Activated B cell treated with CpG ODN at 0.5 μM for 24 hours (primary cell): Measurements from ENCODE around the gene UHRF1. TPM values are rescaled to one million over a fixed set of nuclear protein-coding genes. Genes with fewer than 3 reads are reported as not detected.
"Not testable (repeated sequence)": the region's sequence is repeated elsewhere in the genome, so short reads cannot be mapped to it uniquely, and the experiment has no call there.

Experiments
- ATAC-seq: fragments of 200-7000 bp; cut with Tn5 transposase; one replicate; pipeline ENCODE4 v1.10.0; 2021; ENCODE audit warnings: low read depth, mild to moderate bottlenecking, moderate library complexity
- CTCF ChIA-PET: fragments of 350-600 bp; sonication (Branson Sonifier 250); formaldehyde crosslinking; loops from one replicate; lab custom pipeline; 2021; ENCODE audit warnings: antibody characterized with exemption; lab: Charles Lee
- POLR2A ChIA-PET: fragments of 350-600 bp; sonication (Branson Sonifier 250); formaldehyde crosslinking; loops from one replicate; lab custom pipeline; 2021; ENCODE audit warnings: antibody characterized with exemption; lab: Charles Lee
- DNase-seq: peaks from one replicate; pipeline ENCODE4 v3.0.0; 2022
- H3K27ac Mint-ChIP-seq: one replicate; pipeline ENCODE4 v1.8.0; 2020; ENCODE audit warnings: mixed read lengths
- H3K27me3 Mint-ChIP-seq: one replicate; pipeline ENCODE4 v1.8.0; 2021; ENCODE audit warnings: mixed read lengths
- H3K36me3 Mint-ChIP-seq: one replicate; pipeline ENCODE4 v1.8.0; 2021; ENCODE audit warnings: low read depth, mixed read lengths
- H3K4me1 Mint-ChIP-seq: one replicate; pipeline ENCODE4 v1.8.0; 2021; ENCODE audit warnings: mixed read lengths
- H3K4me3 Mint-ChIP-seq: one replicate; pipeline ENCODE4 v1.8.0; 2020; ENCODE audit warnings: mild to moderate bottlenecking, mixed read lengths
- H3K9me3 Mint-ChIP-seq: one replicate; pipeline ENCODE4 v1.8.0; 2020; ENCODE audit warnings: mixed read lengths
- intact Hi-C: fragments of 100-400 bp; cut with micrococcal nuclease; formaldehyde crosslinking; loops from one replicate; pipeline ENCODE4 v1.15.1; 2024
- total RNA-seq: library from RNA; stranded (reverse); gene quantifications from 2 replicates; pipeline ENCODE4 v1.2.3, GENCODE V29; 2022
- TF ChIP-seq, protein P1 (sequence below): fragments of 200-600 bp; IDR thresholded peaks from one replicate; pipeline ENCODE4 v1.8.0; 2022; ENCODE audit warnings: antibody characterized with exemption, mild to moderate bottlenecking

The UHRF1 gene
- total RNA-seq, 1 donor from 2014 or later, result 7.8 TPM

DNA sequence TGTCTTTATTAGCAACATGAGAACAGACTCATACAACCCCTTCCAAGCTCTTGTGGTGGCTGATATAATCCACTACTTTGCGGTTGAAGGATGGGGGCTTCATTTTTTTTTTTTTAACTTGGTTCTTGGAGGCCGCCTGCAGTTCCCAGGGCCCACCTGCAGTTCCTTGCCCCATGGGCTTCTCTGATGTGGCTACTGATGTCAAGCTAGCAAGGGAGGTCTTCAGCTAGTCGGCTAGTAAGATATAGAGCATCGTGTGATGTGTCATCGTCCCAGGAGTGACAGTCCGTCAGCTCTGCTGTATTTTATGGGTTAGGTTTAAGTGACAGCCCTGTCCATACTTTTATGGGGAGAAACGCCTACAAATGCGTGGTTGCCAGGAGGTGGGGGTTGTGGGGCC, 26.1 kb downstream of the UHRF1 start:
- POLR2A ChIA-PET, result no interaction called here

DNA sequence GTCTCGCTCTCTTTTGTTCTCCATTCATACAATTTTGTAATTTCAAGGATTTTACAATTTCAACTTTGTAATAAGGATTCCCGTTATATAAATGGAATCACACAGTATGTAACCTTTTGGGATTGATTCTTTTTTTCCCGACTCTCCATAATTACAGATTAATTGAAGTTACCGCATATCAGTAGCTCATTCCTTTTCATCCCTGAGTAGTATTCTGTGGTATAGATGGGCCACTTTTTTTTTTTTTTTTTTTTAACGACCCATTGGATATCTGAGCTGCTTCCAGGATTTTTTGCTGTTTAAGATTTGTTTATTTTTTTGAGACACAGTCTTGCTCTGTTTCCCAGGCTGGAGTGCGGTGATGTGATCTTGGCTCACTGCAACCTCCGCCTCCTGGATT, 27.8 kb downstream of the UHRF1 start:
- H3K27me3 Mint-ChIP-seq, result no peaks in the 10 kb centered on the region
- ATAC-seq (no peak), DNase-seq (no peak)
- peaks cover 10% of the 10 kb centered on the region for H3K4me1 Mint-ChIP-seq
- ChIA-PET POLR2A (no interaction called here), CTCF (no interaction called here)
- TF ChIP-seq, protein P1, sequence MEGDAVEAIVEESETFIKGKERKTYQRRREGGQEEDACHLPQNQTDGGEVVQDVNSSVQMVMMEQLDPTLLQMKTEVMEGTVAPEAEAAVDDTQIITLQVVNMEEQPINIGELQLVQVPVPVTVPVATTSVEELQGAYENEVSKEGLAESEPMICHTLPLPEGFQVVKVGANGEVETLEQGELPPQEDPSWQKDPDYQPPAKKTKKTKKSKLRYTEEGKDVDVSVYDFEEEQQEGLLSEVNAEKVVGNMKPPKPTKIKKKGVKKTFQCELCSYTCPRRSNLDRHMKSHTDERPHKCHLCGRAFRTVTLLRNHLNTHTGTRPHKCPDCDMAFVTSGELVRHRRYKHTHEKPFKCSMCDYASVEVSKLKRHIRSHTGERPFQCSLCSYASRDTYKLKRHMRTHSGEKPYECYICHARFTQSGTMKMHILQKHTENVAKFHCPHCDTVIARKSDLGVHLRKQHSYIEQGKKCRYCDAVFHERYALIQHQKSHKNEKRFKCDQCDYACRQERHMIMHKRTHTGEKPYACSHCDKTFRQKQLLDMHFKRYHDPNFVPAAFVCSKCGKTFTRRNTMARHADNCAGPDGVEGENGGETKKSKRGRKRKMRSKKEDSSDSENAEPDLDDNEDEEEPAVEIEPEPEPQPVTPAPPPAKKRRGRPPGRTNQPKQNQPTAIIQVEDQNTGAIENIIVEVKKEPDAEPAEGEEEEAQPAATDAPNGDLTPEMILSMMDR, result no peak
- H3K9me3 Mint-ChIP-seq, result no peaks in the 10 kb centered on the region
- H3K27ac Mint-ChIP-seq, result no peak overlapping the region
- no peak overlapping the region for H3K4me3 Mint-ChIP-seq
- intact Hi-C loops, result no loop called here
- no peaks in the 10 kb centered on the region for H3K36me3 Mint-ChIP-seq

More for the DNA sequence above, 26.1 kb downstream of the UHRF1 start:
- Mint-ChIP-seq H3K27me3 (no peaks in the 10 kb centered on the region), H3K36me3 (no peaks in the 10 kb centered on the region), H3K4me1 (peaks cover 10% of the 10 kb centered on the region), H3K9me3 (no peaks in the 10 kb centered on the region), H3K27ac (no peak overlapping the region), H3K4me3 (no peak overlapping the region)
- ATAC-seq, result no peak
- TF ChIP-seq, protein P1, result no peak
- intact Hi-C loops, result no loop called here
- DNase-seq, result no peak
- CTCF ChIA-PET, result interaction anchor here (1.2 kb wide), 1 partner anchor 96 kb away, joined by 3 read pairs; no protein-coding TSS in a partner anchor

DNA sequence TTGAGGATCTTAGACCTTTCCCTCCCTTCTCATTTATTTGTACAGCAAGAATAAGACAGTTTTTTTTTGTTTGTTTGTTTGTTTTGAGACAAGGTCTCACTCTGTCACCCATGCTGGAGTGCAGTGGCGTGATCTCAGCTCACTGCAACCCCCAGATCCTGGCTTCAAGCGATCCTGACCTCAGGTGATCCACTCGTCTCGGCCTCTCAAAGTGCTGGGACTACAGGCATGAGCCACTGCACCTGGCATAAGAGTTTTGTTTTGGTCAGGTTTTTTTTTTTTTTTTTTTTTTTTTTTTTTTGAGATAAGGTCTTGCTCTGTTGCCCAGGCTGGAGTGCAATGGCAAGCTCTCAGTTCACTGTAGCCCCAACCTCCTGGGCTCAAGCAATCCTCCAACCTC, 29.2 kb downstream of the UHRF1 start:
- intact Hi-C loops, H3K4me1 Mint-ChIP-seq, CTCF ChIA-PET, H3K36me3 Mint-ChIP-seq, H3K4me3 Mint-ChIP-seq, ATAC-seq, DNase-seq, H3K9me3 Mint-ChIP-seq, POLR2A ChIA-PET, H3K27ac Mint-ChIP-seq, H3K27me3 Mint-ChIP-seq: not testable (repeated sequence)

DNA sequence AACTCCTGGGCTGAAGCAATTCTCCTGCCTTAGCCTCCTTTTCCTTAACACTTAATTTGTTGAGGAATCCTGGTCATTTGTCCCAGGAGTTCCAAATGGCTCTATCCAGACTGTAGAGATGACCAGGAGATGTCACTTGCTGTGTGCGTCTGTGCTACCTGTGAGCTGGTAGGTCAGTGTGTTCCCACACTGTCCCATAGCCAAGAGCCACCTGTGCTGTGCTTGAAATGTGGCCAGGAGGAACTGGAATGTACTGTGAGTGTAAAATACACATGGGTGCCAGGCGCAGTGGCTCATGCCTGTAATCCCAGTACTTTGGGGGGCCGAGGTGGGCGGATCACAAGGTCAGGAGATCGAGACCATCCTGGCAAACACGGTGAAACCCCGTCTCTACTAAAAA, 30.2 kb downstream of the UHRF1 start:
- intact Hi-C loops, result no loop called here
- no peak overlapping the region for H3K4me3 Mint-ChIP-seq

DNA sequence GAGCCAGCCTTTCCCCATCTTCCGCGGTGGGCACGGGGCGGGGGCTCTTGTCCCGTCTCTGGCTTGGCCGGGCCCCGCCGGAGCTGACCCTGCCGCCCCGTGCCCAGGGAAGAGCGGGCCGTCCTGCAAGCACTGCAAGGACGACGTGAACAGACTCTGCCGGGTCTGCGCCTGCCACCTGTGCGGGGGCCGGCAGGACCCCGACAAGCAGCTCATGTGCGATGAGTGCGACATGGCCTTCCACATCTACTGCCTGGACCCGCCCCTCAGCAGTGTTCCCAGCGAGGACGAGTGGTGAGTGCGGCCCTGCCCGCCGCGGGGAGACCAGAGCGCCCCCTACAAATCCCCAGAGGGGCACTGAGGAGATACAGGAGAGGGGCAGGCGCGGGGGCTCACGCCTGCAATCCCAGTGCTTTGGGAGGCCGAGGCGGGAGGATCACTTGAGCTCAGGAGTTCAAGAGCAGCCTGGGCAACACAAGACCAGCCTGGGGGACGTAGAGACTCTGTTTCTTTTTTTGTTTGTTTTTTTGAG, 32.4 kb downstream of the UHRF1 start:
- ATAC-seq, POLR2A ChIA-PET, H3K27me3 Mint-ChIP-seq, H3K36me3 Mint-ChIP-seq, H3K4me3 Mint-ChIP-seq, DNase-seq, intact Hi-C loops, H3K27ac Mint-ChIP-seq, H3K9me3 Mint-ChIP-seq, H3K4me1 Mint-ChIP-seq: not testable (repeated sequence)
- CTCF ChIA-PET, result interaction anchor here (1.5 kb wide), 1 partner anchor 90 kb away, joined by 8 read pairs; no protein-coding TSS in a partner anchor

More for the DNA sequence above, 30.2 kb downstream of the UHRF1 start:
- no peaks in the 10 kb centered on the region for H3K4me1 Mint-ChIP-seq
- DNase-seq (no peak), ATAC-seq (no peak)
- no peaks in the 10 kb centered on the region for H3K36me3 Mint-ChIP-seq
- no peak overlapping the region for H3K27ac Mint-ChIP-seq
- ChIA-PET CTCF (interaction anchor here (0.8 kb wide), 1 partner anchor 130 kb away, joined by 3 read pairs; no protein-coding TSS in a partner anchor), POLR2A (no interaction called here)
- H3K9me3 Mint-ChIP-seq, result no peaks in the 10 kb centered on the region
- TF ChIP-seq, protein P1, result no peak
- no peaks in the 10 kb centered on the region for H3K27me3 Mint-ChIP-seq

DNA sequence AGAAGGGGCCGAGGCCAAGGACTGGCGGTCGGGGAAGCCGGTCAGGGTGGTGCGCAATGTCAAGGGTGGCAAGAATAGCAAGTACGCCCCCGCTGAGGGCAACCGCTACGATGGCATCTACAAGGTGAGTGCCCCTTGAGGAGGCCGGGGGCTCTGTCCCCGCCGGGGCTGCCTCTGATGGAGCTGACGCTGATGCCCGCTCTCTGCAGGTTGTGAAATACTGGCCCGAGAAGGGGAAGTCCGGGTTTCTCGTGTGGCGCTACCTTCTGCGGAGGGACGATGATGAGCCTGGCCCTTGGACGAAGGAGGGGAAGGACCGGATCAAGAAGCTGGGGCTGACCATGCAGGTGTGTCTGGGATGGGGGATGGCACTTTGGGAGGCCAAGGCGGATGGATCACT, 41.3 kb downstream of the UHRF1 start:
- H3K27ac Mint-ChIP-seq, H3K9me3 Mint-ChIP-seq, H3K4me3 Mint-ChIP-seq, intact Hi-C loops, ATAC-seq, CTCF ChIA-PET, DNase-seq, H3K27me3 Mint-ChIP-seq, H3K36me3 Mint-ChIP-seq, POLR2A ChIA-PET, H3K4me1 Mint-ChIP-seq: not testable (repeated sequence)
